ENCODE measurements around the gene ANXA6.

The ANXA6 gene

GRCh38 chr5:151104795-151105194 lies 52.8 kb downstream of the ANXA6 start:
- no peak overlapping the region for H3K4me3 ChIP-seq (ENCODE audit: low read depth, low read length)
- DNase-seq (ENCODE audit: low read depth), result peak; percentile 33
- no peak for TF ChIP-seq CTCF (conservative IDR thresholded peaks at IDR 0.05; ENCODE audit: low read depth, low read length)

GRCh38 chr5:151101746-151102145 lies 55.8 kb downstream of the ANXA6 start:
- H3K4me3 ChIP-seq (ENCODE audit: low read depth, low read length), result no peak overlapping the region
- TF ChIP-seq CTCF (conservative IDR thresholded peaks at IDR 0.05; ENCODE audit: low read depth, low read length), result no peak
- DNase-seq (ENCODE audit: low read depth), result no peak

GRCh38 chr5:151101151-151101550 lies 56.4 kb downstream of the ANXA6 start:
- TF ChIP-seq CTCF (conservative IDR thresholded peaks at IDR 0.05; ENCODE audit: low read depth, low read length), result no peak
- no peak for DNase-seq (ENCODE audit: low read depth)
- no peak overlapping the region for H3K4me3 ChIP-seq (ENCODE audit: low read depth, low read length)

- no peak overlapping the region for H3K4me3 ChIP-seq (ENCODE audit: low read depth, low read length)
- TF ChIP-seq CTCF (conservative IDR thresholded peaks at IDR 0.05; ENCODE audit: low read depth, low read length), result no peak
- no peak for DNase-seq (ENCODE audit: low read depth)
Observed at GRCh38 chr5:151100681-151101080, 56.9 kb downstream of the ANXA6 start.

GRCh38 chr5:151098768-151099121 lies 58.8 kb downstream of the ANXA6 start:
- DNase-seq (ENCODE audit: low read depth), result no peak
- TF ChIP-seq CTCF (conservative IDR thresholded peaks at IDR 0.05; ENCODE audit: low read depth, low read length), result no peak
- H3K4me3 ChIP-seq (ENCODE audit: low read depth, low read length), result no peak overlapping the region

- H3K4me3 ChIP-seq (ENCODE audit: low read depth, low read length), result no peak overlapping the region
- no peak for TF ChIP-seq CTCF (conservative IDR thresholded peaks at IDR 0.05; ENCODE audit: low read depth, low read length)
- DNase-seq (ENCODE audit: low read depth), result no peak
Observed at GRCh38 chr5:151097820-151098767, 59.5 kb downstream of the ANXA6 start.

- H3K4me3 ChIP-seq (ENCODE audit: low read depth, low read length), result no peak overlapping the region
- no peak for DNase-seq (ENCODE audit: low read depth)
- no peak for TF ChIP-seq CTCF (conservative IDR thresholded peaks at IDR 0.05; ENCODE audit: low read depth, low read length)
Observed at GRCh38 chr5:151097061-151097460, 60.5 kb downstream of the ANXA6 start.

All from choroid plexus epithelial cell (primary cell).